T follicular helper cell (primary cell): Measurements from ENCODE around the gene KIF26B.
"Not testable (repeated sequence)": the region's sequence is repeated elsewhere in the genome, so short reads cannot be mapped to it uniquely, and the experiment has no call there.

ENCODE experiments used
- DNase-seq: peaks from one replicate; pipeline ENCODE4 v3.0.0-alpha.2; 2020; ENCODE audit warnings: low read depth

Gene KIF26B

DNA sequence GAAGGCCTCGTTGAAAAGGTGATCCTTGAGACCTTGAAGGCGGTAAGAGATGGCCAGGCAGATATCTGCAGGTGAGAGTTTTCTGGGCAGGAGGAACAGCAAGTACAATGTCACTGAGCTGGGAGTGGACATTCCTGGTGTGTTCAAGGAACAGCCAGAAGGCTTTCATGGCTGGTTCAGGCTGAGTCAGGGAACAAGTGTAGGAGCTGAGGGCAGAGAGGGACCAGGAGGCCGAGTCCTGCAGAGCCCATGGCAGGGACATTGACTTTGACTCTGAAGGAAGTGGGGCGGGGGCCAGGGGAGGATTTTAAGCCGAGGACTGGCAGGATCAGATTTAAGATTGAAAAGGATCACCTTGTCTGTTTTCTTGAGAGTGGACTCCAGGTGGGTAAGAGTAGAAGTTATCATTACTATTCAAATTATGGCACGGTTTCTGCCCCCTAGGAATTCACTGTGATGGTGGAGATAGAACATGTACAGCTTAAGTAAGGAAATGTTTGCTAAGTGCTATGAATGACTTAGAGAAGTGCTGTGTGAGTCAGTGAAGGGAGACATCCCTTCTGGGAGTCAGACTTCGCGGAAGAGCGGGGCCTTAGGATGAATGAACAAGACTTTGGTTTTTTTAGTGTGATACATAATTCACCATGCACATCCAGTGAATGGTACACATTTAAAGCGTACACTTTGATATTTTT, 202.3 kb downstream of the KIF26B start:
- no peak for DNase-seq

- not testable (repeated sequence) for DNase-seq
Observed at GRCh38 chr1:245359101-245359680, 204.4 kb downstream of the KIF26B start.

DNA sequence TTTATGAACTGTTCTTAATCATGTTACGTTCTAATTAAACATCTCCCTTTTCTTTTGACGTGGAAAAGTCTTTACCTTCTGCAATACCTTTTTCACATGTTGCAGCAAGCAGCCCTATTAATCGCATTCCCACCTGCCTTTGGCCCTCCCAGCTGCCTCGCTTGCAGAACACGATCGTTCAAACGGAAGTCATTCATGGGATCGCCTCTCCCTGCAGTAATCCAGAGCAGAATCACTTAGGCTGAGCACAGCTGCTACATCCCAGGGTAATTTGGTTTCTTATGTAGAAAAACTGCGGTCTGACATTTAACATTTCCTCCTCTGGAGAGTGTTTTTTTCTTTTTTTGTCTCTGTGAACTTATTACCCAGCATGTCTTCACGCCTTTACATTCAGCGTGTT, 206.3 kb downstream of the KIF26B start:
- no peak for DNase-seq

GRCh38 chr1:245361951-245362350, 207.2 kb downstream of the KIF26B start:
- DNase-seq = no peak

DNA sequence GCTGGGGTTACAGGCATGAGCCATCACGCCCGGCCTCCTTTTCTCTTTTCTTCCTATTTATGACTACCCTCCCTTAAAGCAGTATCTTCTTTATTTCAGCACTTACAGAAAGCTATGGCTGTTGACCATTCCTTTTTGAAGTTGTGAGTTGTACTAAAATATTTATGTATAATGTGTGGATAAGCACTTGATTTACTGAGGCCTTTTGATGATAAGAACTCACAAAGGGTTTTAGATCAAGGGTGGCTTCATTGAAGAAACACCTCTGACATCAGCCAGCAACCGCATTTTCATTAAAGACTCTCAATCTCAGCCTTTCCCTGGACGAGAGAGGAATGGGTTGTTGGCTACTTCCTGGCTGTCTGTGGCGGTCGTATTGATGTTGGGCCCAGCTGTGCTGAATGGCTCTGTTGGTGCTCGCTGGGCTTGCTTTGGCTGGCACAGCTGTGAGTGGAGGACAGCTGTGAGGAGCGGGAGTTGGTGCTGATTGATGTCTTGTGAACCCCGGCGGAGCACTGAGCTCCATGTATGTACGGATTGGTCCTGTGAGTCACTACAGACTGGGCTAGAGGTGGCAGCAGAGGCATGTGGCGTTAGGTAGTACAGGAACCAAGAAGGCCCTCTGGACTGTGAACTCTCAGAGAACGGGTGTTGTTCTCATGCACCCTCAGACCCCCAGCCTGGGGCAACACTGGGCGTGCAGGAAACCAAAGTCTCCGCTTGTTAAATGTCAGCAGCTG, 208.8 kb downstream of the KIF26B start:
- DNase-seq = no peak

DNA sequence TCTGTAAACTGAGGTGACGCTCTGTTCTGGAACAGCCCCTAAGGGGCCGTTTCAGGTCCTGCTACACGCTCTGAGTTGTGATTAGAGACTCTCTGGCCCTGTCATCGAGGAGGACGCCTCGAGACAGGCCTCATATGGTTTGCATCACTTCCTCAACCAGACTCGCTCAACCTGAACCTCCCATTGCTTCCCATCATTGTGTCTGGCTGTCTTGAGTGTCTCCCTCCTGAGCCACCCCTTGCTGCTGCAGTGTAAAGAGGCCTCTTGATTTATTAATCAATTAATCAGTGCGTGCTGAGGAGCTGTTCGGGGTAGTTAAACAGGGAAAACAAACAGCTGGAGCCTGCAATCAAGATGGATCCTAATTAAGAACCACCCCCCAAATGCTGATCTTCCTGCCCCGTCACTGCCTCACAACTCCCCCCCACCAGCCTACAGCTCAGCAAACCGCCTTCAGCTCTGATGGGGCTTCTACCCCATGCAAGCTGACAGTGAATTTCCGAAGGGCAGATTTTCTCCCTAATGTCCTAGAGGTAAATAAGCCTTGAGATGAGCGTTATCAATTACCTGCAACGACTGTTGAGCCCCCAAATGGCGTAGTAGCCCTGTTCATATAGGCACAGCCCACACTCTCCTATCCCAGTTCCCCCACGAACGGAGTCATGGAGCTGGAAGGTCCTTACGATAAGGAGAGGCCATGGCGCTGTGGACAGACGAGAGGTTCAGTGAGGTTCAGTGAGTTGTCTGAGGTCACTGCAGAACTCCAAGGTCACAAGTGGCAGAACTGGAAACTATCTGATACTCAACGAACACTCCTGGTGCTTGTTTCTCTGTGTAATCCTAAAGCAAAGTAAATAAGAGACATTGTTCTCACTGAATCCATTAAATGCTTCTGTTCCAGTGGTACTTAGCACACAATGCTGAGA, 210.6 kb downstream of the KIF26B start:
- DNase-seq = no peak

GRCh38 chr1:245366886-245367285, 212.1 kb downstream of the KIF26B start:
- DNase-seq = no peak

DNA sequence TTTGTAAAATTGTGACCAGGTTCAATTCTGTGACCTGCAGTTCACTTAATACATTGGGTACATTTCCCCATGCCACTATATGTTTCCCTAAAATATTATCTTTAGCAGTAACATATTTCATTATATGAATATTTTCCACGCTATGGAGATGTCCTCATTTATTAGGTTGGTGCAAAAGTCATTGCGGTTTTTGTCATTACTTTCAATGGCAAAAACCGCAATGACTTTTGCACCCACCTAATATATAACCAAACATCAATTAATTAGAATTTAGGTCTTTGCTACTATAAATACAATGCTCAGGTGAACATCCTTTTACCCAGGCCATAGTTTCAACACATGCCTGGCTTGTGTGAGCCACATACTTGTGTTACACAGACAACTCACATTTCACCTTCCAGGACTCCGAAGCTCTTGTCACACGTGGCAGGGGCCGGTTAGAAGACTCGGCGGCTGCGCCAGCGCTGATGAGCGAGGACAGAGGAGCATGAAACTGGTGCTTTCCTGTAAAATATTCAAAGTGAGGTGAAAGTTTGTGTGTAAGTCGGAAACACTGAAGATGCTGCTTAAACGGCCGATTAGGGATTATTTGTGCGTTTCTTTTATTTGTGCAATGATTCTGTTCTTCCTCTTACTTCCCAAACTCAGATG, 215.5 kb downstream of the KIF26B start:
- DNase-seq = no peak

DNA sequence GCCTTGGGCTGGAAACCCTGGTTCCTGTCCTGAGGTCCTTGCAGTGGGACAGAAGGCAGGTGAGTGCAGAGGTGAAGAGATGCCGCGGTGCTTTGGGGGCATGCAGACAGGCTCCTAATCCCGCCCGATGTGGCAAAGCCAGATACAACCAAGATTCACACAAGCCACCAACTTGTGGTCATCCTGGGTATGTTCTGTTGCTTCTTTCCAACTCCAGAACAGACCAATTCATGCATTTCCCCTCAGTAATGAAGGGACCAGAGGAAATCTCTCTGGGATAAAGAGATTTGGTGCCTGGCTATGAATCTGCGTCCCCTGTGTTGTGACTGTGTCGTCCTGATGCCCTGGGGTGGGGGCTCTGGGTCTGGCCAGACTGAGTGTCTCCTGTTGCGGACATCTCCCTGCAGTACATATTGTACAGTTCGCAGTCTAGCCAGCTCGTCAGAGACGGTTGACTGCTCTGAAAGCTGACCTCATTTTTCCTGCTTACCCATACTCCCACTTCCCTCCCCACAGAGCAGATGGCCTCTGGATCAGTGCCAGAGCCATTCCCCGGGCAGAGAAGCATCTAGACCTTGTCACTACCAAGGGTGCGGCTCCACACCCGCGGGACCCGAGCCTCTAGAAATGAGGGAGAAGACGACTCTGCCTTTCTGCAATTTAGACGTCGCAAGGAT, 216.3 kb downstream of the KIF26B start:
- no peak for DNase-seq

GRCh38 chr1:245373131-245373530, 218.3 kb downstream of the KIF26B start:
- no peak for DNase-seq

DNA sequence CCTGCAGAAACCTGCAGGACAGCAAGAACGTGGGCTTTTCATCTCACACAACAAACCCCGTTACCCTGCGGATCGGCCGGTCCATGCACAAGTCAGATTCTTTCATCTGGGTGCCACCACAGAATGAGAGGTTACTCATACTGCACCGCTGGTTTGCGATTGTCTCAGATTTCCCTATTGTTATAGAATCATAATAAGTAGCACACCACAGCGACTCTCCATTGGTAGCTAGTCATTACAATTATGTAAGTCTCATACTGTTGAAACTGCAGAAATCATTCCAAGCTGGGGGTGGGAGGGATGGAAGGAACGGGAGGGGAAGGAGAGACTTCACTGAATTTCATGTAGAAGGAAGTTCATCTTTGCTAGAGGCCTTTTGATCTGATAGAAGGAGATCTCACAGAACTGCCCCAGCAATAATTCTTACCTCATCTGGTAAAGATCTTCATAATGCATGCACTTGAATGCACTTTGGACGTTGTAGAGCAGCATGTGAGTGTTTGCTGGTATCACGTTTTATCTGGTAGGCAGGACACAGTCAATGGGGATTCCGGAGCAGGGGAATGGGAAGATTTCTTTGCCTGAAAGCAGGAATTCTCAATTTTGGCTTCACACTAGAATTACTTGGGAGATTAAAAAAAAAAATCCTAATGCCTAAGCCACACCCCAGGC, 221.1 kb downstream of the KIF26B start:
- DNase-seq = no peak

DNA sequence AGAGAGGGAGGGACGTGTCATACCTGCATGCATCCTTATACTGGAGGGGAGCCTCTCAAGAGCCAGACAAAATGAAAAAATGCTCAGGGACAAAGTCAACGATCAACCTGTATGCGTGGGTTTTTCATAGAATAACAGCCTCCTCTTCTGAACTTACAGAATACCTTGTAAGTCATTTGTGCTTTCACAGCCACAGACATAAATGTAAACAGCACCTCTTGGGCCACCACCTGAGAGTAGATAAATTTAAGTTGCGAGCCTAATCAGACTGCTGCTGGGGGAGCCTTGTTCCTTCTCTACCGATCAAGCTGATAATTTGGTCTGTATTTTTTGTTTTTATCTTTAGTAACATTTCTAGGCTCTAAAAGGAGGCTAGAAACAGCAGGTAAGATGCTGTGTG, 223.1 kb downstream of the KIF26B start:
- no peak for DNase-seq

DNA sequence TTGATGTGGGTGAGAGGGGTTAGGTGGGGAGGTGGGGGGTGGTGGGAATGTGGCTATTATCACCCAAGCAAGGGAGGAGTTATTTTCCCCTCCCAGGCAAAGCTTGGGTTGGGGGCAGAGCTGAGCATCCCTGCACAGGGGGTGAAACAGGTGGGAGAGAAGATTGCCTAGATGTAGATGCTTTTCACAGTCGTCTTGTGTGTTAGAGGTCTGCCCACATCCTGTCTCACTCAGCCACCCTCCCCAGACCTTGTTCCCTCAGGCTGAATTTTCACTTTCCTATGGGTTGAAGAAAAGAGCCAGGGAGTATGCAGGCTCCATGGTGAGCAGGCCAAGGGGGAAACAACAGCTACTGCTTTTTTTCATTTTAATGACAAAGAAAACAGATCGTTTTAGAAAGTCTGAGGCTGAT, 223.5 kb downstream of the KIF26B start:
- DNase-seq = no peak

DNA sequence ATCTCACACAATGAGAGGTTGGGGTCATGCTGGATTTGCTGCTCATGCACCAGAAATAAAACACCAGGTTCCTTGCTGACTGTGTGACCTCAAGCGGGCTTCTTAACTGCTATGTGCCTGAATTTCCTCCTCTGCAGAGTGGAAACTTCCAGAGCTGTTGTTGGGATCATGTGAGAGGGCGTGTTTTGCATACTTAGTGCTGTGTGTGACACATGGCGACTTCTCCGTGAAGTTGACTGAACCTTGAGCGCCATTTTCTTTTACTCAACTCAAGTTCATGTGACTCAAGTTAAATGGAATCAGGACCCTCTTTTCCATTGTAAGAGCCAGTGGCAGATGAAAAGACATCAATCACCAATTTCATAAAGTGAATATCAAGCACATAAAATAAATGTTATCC, 224.0 kb downstream of the KIF26B start:
- no peak for DNase-seq

DNA sequence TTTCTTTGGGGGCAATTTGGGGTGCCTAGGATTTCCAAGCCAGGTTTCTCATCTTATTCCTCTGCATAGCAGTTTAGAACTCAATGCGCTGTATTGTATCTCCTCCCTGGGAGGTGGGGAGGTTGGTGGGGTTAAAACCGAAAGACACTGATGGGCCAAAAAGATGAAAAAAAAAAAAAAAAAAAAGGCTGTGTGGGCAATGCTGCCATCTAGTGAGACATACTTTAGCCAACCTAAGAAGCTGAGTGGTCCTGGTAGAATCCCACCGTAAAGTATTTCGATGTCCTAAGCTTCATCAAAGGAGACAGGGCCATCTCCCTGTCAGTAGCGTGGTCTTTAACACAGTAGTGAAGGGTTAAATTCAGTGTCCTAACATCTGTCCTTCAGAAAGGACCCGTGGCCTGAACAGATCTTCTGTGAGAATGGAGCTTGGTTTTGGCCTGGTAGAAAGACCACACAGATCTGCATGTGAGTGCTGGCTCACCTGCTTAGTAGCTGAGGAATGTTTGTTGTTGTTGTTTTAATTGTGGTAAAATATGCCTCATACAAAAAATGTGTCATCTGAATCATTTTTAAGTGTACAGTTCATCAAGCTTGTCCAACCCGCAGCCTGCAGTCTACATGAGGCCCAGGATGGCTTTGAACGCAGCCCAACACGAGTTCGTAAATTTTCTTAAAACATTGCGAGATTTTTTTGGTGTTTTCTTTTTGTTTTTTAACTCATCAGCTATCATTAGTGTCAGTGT, 226.2 kb downstream of the KIF26B start:
- no peak for DNase-seq

GRCh38 chr1:245382981-245383380, 228.2 kb downstream of the KIF26B start:
- DNase-seq = no peak

GRCh38 chr1:245383396-245384330, 228.9 kb downstream of the KIF26B start:
- DNase-seq = no peak

DNA sequence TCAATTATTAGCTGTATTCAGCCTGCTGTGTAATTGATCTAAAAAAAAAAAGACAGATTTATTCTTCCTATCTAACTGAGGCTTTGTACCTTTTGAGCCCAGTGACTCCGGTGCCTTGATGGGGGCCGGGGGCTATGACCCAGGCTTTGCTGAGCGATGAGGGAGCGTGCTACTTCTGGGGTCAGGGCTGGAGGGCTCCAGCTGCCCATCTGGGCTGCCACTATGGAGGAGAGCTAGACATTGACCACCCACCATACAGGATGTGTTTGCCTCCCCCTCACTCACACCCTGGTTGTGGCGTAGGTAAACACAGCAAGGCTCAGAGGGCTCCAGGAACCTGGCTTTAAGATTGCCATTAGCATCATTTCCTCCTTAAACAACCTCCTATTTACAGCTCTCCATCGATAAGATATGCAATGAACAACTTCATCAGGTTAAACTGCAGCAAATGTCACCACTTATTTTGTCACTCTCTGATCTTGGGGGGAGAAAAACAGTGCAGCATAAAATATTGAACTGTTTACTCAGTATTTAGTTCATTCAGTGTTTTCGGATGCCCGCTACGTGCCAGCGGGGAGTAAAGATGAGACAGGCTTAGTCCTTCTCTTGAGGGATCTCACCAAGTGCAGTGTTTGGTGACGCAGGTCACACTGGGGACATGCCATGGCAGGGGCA, 231.6 kb downstream of the KIF26B start:
- no peak for DNase-seq
